Measurements from ENCODE around the gene ANO1. TPM values are rescaled to one million over a fixed set of nuclear protein-coding genes. Genes with fewer than 3 reads are reported as not detected.

Gene ANO1
- polyA plus RNA-seq, 3 donors = not detected

GRCh38 chr11:70229737-70230136, 151.6 kb downstream of the ANO1 start:
- no peaks in the 10 kb centered on the region for H3K27me3 ChIP-seq (ENCODE audit: control insufficient read depth in 2 of 2, insufficient read depth in 2 of 2, low read length in 2 of 2)
- no peak overlapping the region for H2AFZ ChIP-seq (ENCODE audit: insufficient read depth, low read depth, low read length, poor library complexity, severe bottlenecking)
- no peaks in the 10 kb centered on the region for H3K4me1 ChIP-seq (ENCODE audit: control insufficient read depth in 1 of 2, insufficient read depth in 2 of 2, low read length in 2 of 2)
- no peak overlapping the region for H3K4me3 ChIP-seq (replicated peaks in 1 of 3; ENCODE audit: low read depth in 2 of 3, low read length in 3 of 3)
- H3K27ac Mint-ChIP-seq = peak overlapping the region in 1 of 7 donors; percentile 50
- no peak overlapping the region for H3K9ac ChIP-seq (ENCODE audit: insufficient read depth, low read length, poor library complexity, severe bottlenecking)
- no peak overlapping the region for H3K4me3 Mint-ChIP-seq
- WGBS (ENCODE audit: insufficient coverage) = 92% methylated on average over 4 of the region's 10 CpGs
- peaks cover 0 to 3% of the 10 kb centered on the region in 2 donors for H3K9me3 ChIP-seq (replicated peaks in 1 of 2; ENCODE audit: control insufficient read depth in 1 of 2, insufficient read depth in 1 of 2, low read length in 2 of 2)
- H3K4me2 ChIP-seq (replicated peaks; ENCODE audit: extremely low read depth, low read length, poor library complexity, severe bottlenecking) = no peak overlapping the region
- H3K36me3 Mint-ChIP-seq = no peaks in the 10 kb centered on the region
- H3K27ac ChIP-seq (ENCODE audit: low read depth in 1 of 2, low read length in 2 of 2) = no peak overlapping the region
- peaks cover 8 to 18% (median 14%) of the 10 kb centered on the region in 3 donors for H3K27me3 Mint-ChIP-seq (ENCODE audit: low read depth in 3 of 3)
- DNase-seq = no peak
- no peaks in the 10 kb centered on the region for H3K36me3 ChIP-seq (replicated peaks in 1 of 2; ENCODE audit: control insufficient read depth in 1 of 2, insufficient read depth in 2 of 2, low read length in 2 of 2)
- intact Hi-C loops (cut with micrococcal nuclease) = no loop called here
- H4K20me1 ChIP-seq (ENCODE audit: insufficient read depth, low read length) = no peaks in the 10 kb centered on the region
- TF ChIP-seq CTCF (IDR thresholded peaks at IDR 0.05) = no peak
- peaks cover 0 to 3% (median 0%) of the 10 kb centered on the region in 7 donors for H3K9me3 Mint-ChIP-seq
- H3K4me1 Mint-ChIP-seq = no peaks in the 10 kb centered on the region
- H3K79me2 ChIP-seq (ENCODE audit: insufficient read depth, low read length) = no peaks in the 10 kb centered on the region

- Histone ChIP-seq H4K20me1 (ENCODE audit: insufficient read depth, low read length) (no peaks in the 10 kb centered on the region), H3K27ac (ENCODE audit: low read depth in 1 of 2, low read length in 2 of 2) (no peak overlapping the region), H3K36me3 (replicated peaks in 1 of 2; ENCODE audit: control insufficient read depth in 1 of 2, insufficient read depth in 2 of 2, low read length in 2 of 2) (no peaks in the 10 kb centered on the region), H3K9ac (ENCODE audit: insufficient read depth, low read length, poor library complexity, severe bottlenecking) (no peak overlapping the region), H3K4me2 (replicated peaks; ENCODE audit: extremely low read depth, low read length, poor library complexity, severe bottlenecking) (no peak overlapping the region), H3K4me1 (ENCODE audit: control insufficient read depth in 1 of 2, insufficient read depth in 2 of 2, low read length in 2 of 2) (no peaks in the 10 kb centered on the region), H2AFZ (ENCODE audit: insufficient read depth, low read depth, low read length, poor library complexity, severe bottlenecking) (no peak overlapping the region), H3K79me2 (ENCODE audit: insufficient read depth, low read length) (no peaks in the 10 kb centered on the region), H3K9me3 (replicated peaks in 1 of 2; ENCODE audit: control insufficient read depth in 1 of 2, insufficient read depth in 1 of 2, low read length in 2 of 2) (peaks cover 0 to 3% of the 10 kb centered on the region in 2 donors), H3K27me3 (ENCODE audit: control insufficient read depth in 2 of 2, insufficient read depth in 2 of 2, low read length in 2 of 2) (no peaks in the 10 kb centered on the region), H3K4me3 (replicated peaks in 1 of 3; ENCODE audit: low read depth in 2 of 3, low read length in 3 of 3) (no peak overlapping the region)
- Mint-ChIP-seq H3K27ac (no peak overlapping the region), H3K27me3 (ENCODE audit: low read depth in 3 of 3) (peaks cover 8 to 14% (median 11%) of the 10 kb centered on the region in 3 donors), H3K9me3 (peaks cover 0 to 3% (median 0%) of the 10 kb centered on the region in 7 donors), H3K36me3 (no peaks in the 10 kb centered on the region), H3K4me1 (no peaks in the 10 kb centered on the region), H3K4me3 (no peak overlapping the region)
- TF ChIP-seq CTCF (IDR thresholded peaks at IDR 0.05) = no peak
- 100% methylated on average over 2 of the region's 8 CpGs for WGBS (ENCODE audit: insufficient coverage)
- DNase-seq = no peak
- intact Hi-C loops (cut with micrococcal nuclease) = no loop called here
These were observed 152.2 kb downstream of the ANO1 start for GRCh38 chr11:70230151-70230839.
